ENCODE measurements around the gene ZNF300. TPM values are rescaled to one million over a fixed set of nuclear protein-coding genes. Genes with fewer than 3 reads are reported as not detected.

Gene ZNF300
- total RNA-seq, 2 experiments from 2014 or later = 3.0 to 3.7 TPM

GRCh38 chr5:150851039-150851438 lies 53.7 kb downstream of the ZNF300 start:
- no peak overlapping the region for H3K27ac Mint-ChIP-seq
- TF ChIP-seq CTCF (IDR thresholded peaks at IDR 0.05) = no peak
- ChIA-PET POLR2A (interaction anchor here (0.7 kb wide), 1 partner anchor 558 kb away, joined by 3 read pairs; no protein-coding TSS in a partner anchor), CTCF (no interaction called here)
- H3K36me3 ChIP-seq (ENCODE audit: insufficient read depth, low read length) = no peaks in the 10 kb centered on the region
- intact Hi-C loops (cut with DNase I, micrococcal nuclease) = no loop called here
- no peak overlapping the region for H3K4me3 ChIP-seq (ENCODE audit: low read length)
- H3K27me3 ChIP-seq (ENCODE audit: control insufficient read depth in 1 of 2, insufficient read depth in 2 of 2, low read length in 2 of 2) = no peaks in the 10 kb centered on the region
- H3K4me1 Mint-ChIP-seq (ENCODE audit: low read depth) = peaks cover 35% of the 10 kb centered on the region
- H3K27ac ChIP-seq (ENCODE audit: low read depth in 1 of 2, low read length in 2 of 2) = no peak overlapping the region
- no peaks in the 10 kb centered on the region for H3K27me3 Mint-ChIP-seq
- DNase-seq = no peak
- H3K36me3 Mint-ChIP-seq (ENCODE audit: low read depth) = peaks cover 5% of the 10 kb centered on the region
- no peaks in the 10 kb centered on the region for H3K9me3 ChIP-seq (ENCODE audit: control insufficient read depth in 1 of 2, insufficient read depth in 1 of 2, low read length in 2 of 2)
- ATAC-seq (ENCODE audit: poor library complexity) = no peak
- no peak overlapping the region for H3K4me3 Mint-ChIP-seq
- H3K4me1 ChIP-seq (ENCODE audit: insufficient read depth, low read length) = peaks cover 14% of the 10 kb centered on the region
- peaks cover 2% of the 10 kb centered on the region for H3K9me3 Mint-ChIP-seq

GRCh38 chr5:150848271-150848670 lies 56.5 kb downstream of the ZNF300 start:
- TF ChIP-seq CTCF (IDR thresholded peaks at IDR 0.05) = no peak
- no peak overlapping the region for H3K4me3 Mint-ChIP-seq
- ChIA-PET POLR2A (interaction anchor here (0.9 to 2.8 kb wide), 2 partner anchors 59 to 148 kb away, joined by 3 to 41 read pairs; partner anchors contain the start of gene RBM22), CTCF (interaction anchor here (1.8 to 2.8 kb wide), 2 partner anchors 47 to 65 kb away, joined by 19 to 28 read pairs; no protein-coding TSS in a partner anchor)
- no peak overlapping the region for H3K27ac ChIP-seq (ENCODE audit: low read depth in 1 of 2, low read length in 2 of 2)
- H3K36me3 ChIP-seq (ENCODE audit: insufficient read depth, low read length) = no peaks in the 10 kb centered on the region
- no peak for DNase-seq
- H3K27me3 Mint-ChIP-seq = no peaks in the 10 kb centered on the region
- H3K27me3 ChIP-seq (ENCODE audit: control insufficient read depth in 1 of 2, insufficient read depth in 2 of 2, low read length in 2 of 2) = no peaks in the 10 kb centered on the region
- peaks cover 17% of the 10 kb centered on the region for H3K4me1 ChIP-seq (ENCODE audit: insufficient read depth, low read length)
- peaks cover 31% of the 10 kb centered on the region for H3K4me1 Mint-ChIP-seq (ENCODE audit: low read depth)
- no peak for ATAC-seq (ENCODE audit: poor library complexity)
- H3K9me3 Mint-ChIP-seq = no peaks in the 10 kb centered on the region
- H3K36me3 Mint-ChIP-seq (ENCODE audit: low read depth) = no peaks in the 10 kb centered on the region
- intact Hi-C loops (cut with DNase I, micrococcal nuclease) = loop anchor here in 1 of 2 experiments (5.0 kb wide), 1 partner anchor 491 kb away; the partner anchor contains the start of gene TCOF1
- no peak overlapping the region for H3K4me3 ChIP-seq (ENCODE audit: low read length)
- no peak overlapping the region for H3K27ac Mint-ChIP-seq
- peaks cover 0 to 3% of the 10 kb centered on the region in 2 experiments for H3K9me3 ChIP-seq (ENCODE audit: control insufficient read depth in 1 of 2, insufficient read depth in 1 of 2, low read length in 2 of 2)

- no peak for ATAC-seq (ENCODE audit: poor library complexity)
- Mint-ChIP-seq H3K36me3 (ENCODE audit: low read depth) (no peaks in the 10 kb centered on the region), H3K4me3 (peak overlapping the region; percentile 87), H3K9me3 (no peaks in the 10 kb centered on the region), H3K27ac (peak overlapping the region; percentile 87), H3K4me1 (ENCODE audit: low read depth) (peaks cover 31% of the 10 kb centered on the region), H3K27me3 (no peaks in the 10 kb centered on the region)
- H3K27me3 ChIP-seq (ENCODE audit: control insufficient read depth in 1 of 2, insufficient read depth in 2 of 2, low read length in 2 of 2) = no peaks in the 10 kb centered on the region
- no peak for TF ChIP-seq CTCF (IDR thresholded peaks at IDR 0.05)
- DNase-seq = no peak
- intact Hi-C loops (cut with DNase I, micrococcal nuclease) = loop anchor here (1.0 to 5.0 kb wide), 6 partner anchors 46 to 490 kb away; partner anchors contain the start of gene TCOF1 (in 1 of the 2)
- no peak overlapping the region for H3K4me3 ChIP-seq (ENCODE audit: low read length)
- no peak overlapping the region for H3K27ac ChIP-seq (ENCODE audit: low read depth in 1 of 2, low read length in 2 of 2)
- CTCF ChIA-PET = interaction anchor here (0.5 to 2.8 kb wide), 25 partner anchors 36 to 502 kb away, joined by 3 to 28 read pairs (median 5); partner anchors contain the start of genes DCTN4, GPX3, RBM22 and RPS14
- H3K4me1 ChIP-seq (ENCODE audit: insufficient read depth, low read length) = peaks cover 17% of the 10 kb centered on the region
- peaks cover 0 to 3% of the 10 kb centered on the region in 2 experiments for H3K9me3 ChIP-seq (ENCODE audit: control insufficient read depth in 1 of 2, insufficient read depth in 1 of 2, low read length in 2 of 2)
- POLR2A ChIA-PET = interaction anchor here (0.8 to 2.8 kb wide), 14 partner anchors 41 to 924 kb away, joined by 3 to 41 read pairs (median 6); partner anchors contain the start of genes DCTN4, G3BP1, RBM22 and RPS14
- no peaks in the 10 kb centered on the region for H3K36me3 ChIP-seq (ENCODE audit: insufficient read depth, low read length)
These were observed 57.5 kb downstream of the ZNF300 start for GRCh38 chr5:150847334-150847695.

All from CD4-positive, alpha-beta T cell (primary cell).